K562 (cell line): Measurements from ENCODE around the gene TMEM38B. TPM values are rescaled to one million over a fixed set of nuclear protein-coding genes. Genes with fewer than 3 reads are reported as not detected.
A peak's percentile ranks its signal among the peaks of the same experiment; 100 is the strongest.

Source experiments
- AFF1 ChIP-seq, 2 experiments: fragments of 450-650 bp; IDR thresholded peaks; 2 replicates each; pipeline ENCODE4 v1.6.1; 2018; ENCODE audit warnings: mild to moderate bottlenecking in 2 of 2, low read depth in 1 of 2; ENCODE audit not compliant: partially characterized antibody in 2 of 2
- CREM ChIP-seq: IDR thresholded peaks from 2 replicates; pipeline ENCODE4 v1.6.1; 2014; ENCODE audit warnings: antibody characterized with exemption, low read depth
- EGR1 ChIP-seq: fragments of 450-650 bp; conservative IDR thresholded peaks from 2 replicates; pipeline ENCODE4 v1.6.1; 2017; ENCODE audit warnings: mild to moderate bottlenecking
- EP300 ChIP-seq: IDR thresholded peaks from 2 replicates; pipeline ENCODE4 v1.6.1; 2012; ENCODE audit warnings: low read length, improper control_type of control experiment
- EP400 ChIP-seq: fragments of 450-650 bp; IDR thresholded peaks from 2 replicates; pipeline ENCODE4 v1.6.1; 2017; ENCODE audit warnings: antibody characterized with exemption, mild to moderate bottlenecking, moderate library complexity
- GTF2B ChIP-seq: IDR thresholded peaks from 2 replicates; pipeline ENCODE4 v1.6.1; 2011; ENCODE audit not compliant: insufficient read length; ENCODE audit errors: extremely low read depth
- HIVEP1 ChIP-seq: fragments of 250-450 bp; sonication (Bioruptor Pico); IDR thresholded peaks from 2 replicates; pipeline ENCODE4 v1.4.0; 2020; ENCODE audit warnings: mild to moderate bottlenecking
- HNRNPLL ChIP-seq: fragments of 200-400 bp; formaldehyde crosslinking; IDR thresholded peaks from 2 replicates; pipeline ENCODE4 v1.6.1; 2017; ENCODE audit warnings: low read length, low read depth, mild to moderate bottlenecking; ENCODE audit not compliant: poor library complexity, severe bottlenecking
- KLF6 ChIP-seq: fragments of 250-450 bp; sonication (Bioruptor Pico); IDR thresholded peaks from 2 replicates; pipeline ENCODE4 v1.4.0; 2020; ENCODE audit warnings: mild to moderate bottlenecking, moderate library complexity, borderline replicate concordance
- LARP7 ChIP-seq: fragments of 450-650 bp; IDR thresholded peaks from 2 replicates; pipeline ENCODE4 v1.6.1; 2016
- MEF2D ChIP-seq: conservative IDR thresholded peaks from 2 replicates; pipeline ENCODE4 v1.6.1; 2016; ENCODE audit warnings: low read depth, missing genetic modification characterization, missing compliant biosample characterization
- MITF ChIP-seq: IDR thresholded peaks from 2 replicates; pipeline ENCODE4 v1.6.1; 2014; ENCODE audit warnings: antibody characterized with exemption
- RUNX1 ChIP-seq: sonication (generic); IDR thresholded peaks from 2 replicates; pipeline ENCODE4 v1.6.1; 2016; ENCODE audit warnings: antibody characterized with exemption, low read depth
- SMARCB1 ChIP-seq: IDR thresholded peaks from 2 replicates; pipeline ENCODE4 v1.6.1; 2011; ENCODE audit warnings: improper control_type of control experiment, low read depth; ENCODE audit not compliant: insufficient read length
- SRSF3 ChIP-seq: fragments of 200-400 bp; formaldehyde crosslinking; IDR thresholded peaks from 2 replicates; pipeline ENCODE4 v1.6.1; 2016; ENCODE audit warnings: mild to moderate bottlenecking, low read length, moderate library complexity; ENCODE audit not compliant: insufficient read depth
- TBP ChIP-seq: optimal IDR thresholded peaks from 2 replicates; pipeline ENCODE3; 2011; ENCODE audit warnings: low read depth, low read length, improper control_type of control experiment
- XRCC4 ChIP-seq: IDR thresholded peaks from one replicate; pipeline ENCODE4 v1.6.1; 2011; ENCODE audit not compliant: insufficient read depth, insufficient read length; ENCODE audit errors: extremely low read depth
- ZNF507 ChIP-seq: conservative IDR thresholded peaks from 2 replicates; pipeline ENCODE4 v1.6.1; 2017; ENCODE audit warnings: missing genetic modification characterization, missing compliant biosample characterization
- ZNF79 ChIP-seq: fragments of 250-450 bp; sonication (Bioruptor Pico); IDR thresholded peaks from 2 replicates; pipeline ENCODE4 v1.4.0; 2020; ENCODE audit warnings: low read depth, mild to moderate bottlenecking, moderate library complexity
- ZZZ3 ChIP-seq: fragments of 450-650 bp; IDR thresholded peaks from 2 replicates; pipeline ENCODE4 v1.6.1; 2016; ENCODE audit warnings: antibody characterized with exemption, mild to moderate bottlenecking, moderate library complexity
- polyA plus RNA-seq, 8 experiments: library from polyadenylated mRNA; depleted of rRNA in 4 of 8; stranded (reverse) in 5 of 8; unstranded in 3 of 8; fragments of >200 nt; fragmentation: Nextera tagmentation in 2 of 8; fragmentation: Illumina TruSeq in 1 of 8; extraction: Ambion mirVana in 2 of 8; extraction: Trizol in 1 of 8; gene quantifications; 2 replicates each; pipeline versions ENCODE4 v1.2.1 to v1.2.3, GENCODE V29; 2011 to 2014; ENCODE audit warnings: inconsistent platforms in 1 of 8, missing spikeins in 1 of 8
- total RNA-seq, 7 experiments: library from RNA; depleted of rRNA in 6 of 7; stranded (reverse); fragments of >200 nt in 6 of 7; fragmentation: Illumina TruSeq in 2 of 7; extraction: Trizol in 2 of 7; gene quantifications; 2 replicates each; pipeline versions ENCODE4 v1.2.1 to v1.2.3, GENCODE V29; 2011 to 2021; ENCODE audit warnings: low replicate concordance in 1 of 7
- TF ChIP-seq, protein P1 (sequence below): fragments of 250-450 bp; sonication (Bioruptor Pico); IDR thresholded peaks from 2 replicates; pipeline ENCODE4 v1.9.0; 2021; ENCODE audit warnings: mild to moderate bottlenecking, inconsistent platforms

TMEM38B gene
- total and polyA plus RNA-seq, 9 of the 15 experiments (the other 6 are each of a cell fraction or from before 2014, with no cell fraction given): 26.0 to 57.5 (median 38.5) TPM

DNA sequence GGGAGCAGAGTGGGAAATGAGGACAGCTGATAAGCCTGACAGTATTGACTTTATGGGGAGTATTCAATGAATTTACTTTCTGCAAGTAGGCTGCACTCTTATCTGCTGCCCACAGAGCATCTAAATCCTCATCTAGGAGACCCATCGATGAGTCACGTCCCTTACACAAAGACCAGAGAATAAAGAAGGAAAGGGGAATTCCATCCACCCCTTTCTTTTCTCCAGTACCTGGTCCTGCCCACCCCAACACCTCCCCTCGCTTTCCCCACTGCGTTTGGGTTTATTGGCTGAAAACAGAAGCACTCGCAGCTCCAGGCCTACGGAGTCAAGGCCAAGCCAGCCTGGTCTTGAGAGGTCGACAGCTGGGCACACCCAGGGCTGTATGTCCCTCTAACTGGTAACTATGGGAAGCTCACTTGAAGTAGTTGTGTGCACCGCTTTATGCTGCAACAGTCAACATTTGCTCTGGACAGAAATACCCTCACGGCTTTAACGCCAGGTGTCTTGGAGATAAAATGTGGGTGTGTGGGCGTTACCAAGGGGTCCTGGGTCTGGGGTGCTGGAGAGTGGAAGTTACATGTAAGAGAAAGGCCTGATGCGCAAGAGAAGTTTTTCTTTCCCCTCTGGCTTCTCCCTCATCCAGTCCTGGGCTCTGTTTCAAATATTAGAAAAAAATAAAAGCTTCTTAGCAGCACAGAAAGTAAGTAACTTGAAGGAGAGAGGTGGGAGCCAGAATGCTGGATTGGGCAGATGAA is 46.6 kb upstream of the TMEM38B start (continued):
- TF ChIP-seq AFF1 (IDR thresholded peaks at IDR 0.05; ENCODE audit: low read depth in 1 of 2, partially characterized antibody in 2 of 2) (peak; percentile 19 to 83), XRCC4 (no peak), HIVEP1 (CRISPR knock-in tag) (no peak), CREM (peak; percentile 64; the same call in 1 of the 2 replicates), SMARCB1 (peak; percentile 70), TBP (no peak), ZZZ3 (no peak), ZNF507 (tag) (no peak), SRSF3 (no peak), ZNF79 (CRISPR knock-in tag) (no peak), HNRNPLL (no peak), EGR1 (peak; percentile 86), RUNX1 (no peak), GTF2B (no peak), EP400 (no peak), MITF (no peak), MEF2D (tag) (0 out of 2 replicates have a peak, but pooled peaks have one; percentile 29), LARP7 (no peak), KLF6 (CRISPR knock-in tag) (no peak), EP300 (peak; percentile 98)
- TF ChIP-seq, protein P1, sequence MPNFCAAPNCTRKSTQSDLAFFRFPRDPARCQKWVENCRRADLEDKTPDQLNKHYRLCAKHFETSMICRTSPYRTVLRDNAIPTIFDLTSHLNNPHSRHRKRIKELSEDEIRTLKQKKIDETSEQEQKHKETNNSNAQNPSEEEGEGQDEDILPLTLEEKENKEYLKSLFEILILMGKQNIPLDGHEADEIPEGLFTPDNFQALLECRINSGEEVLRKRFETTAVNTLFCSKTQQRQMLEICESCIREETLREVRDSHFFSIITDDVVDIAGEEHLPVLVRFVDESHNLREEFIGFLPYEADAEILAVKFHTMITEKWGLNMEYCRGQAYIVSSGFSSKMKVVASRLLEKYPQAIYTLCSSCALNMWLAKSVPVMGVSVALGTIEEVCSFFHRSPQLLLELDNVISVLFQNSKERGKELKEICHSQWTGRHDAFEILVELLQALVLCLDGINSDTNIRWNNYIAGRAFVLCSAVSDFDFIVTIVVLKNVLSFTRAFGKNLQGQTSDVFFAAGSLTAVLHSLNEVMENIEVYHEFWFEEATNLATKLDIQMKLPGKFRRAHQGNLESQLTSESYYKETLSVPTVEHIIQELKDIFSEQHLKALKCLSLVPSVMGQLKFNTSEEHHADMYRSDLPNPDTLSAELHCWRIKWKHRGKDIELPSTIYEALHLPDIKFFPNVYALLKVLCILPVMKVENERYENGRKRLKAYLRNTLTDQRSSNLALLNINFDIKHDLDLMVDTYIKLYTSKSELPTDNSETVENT (CRISPR knock-in tag): no peak
